Naive B cell (primary cell): ENCODE results near the gene ARHGAP30. TPM values are rescaled to one million over a fixed set of nuclear protein-coding genes. Genes with fewer than 3 reads are reported as not detected.

Experiments used
- ATAC-seq, 2 donors: fragments of 150-1000 bp; cut with Tn5 transposase; 2 replicates each; pipeline ENCODE4 v1.10.0; 2021; ENCODE audit warnings: low read depth in 2 of 2, mild to moderate bottlenecking in 2 of 2, moderate library complexity in 2 of 2
- DNase-seq: peaks from one replicate; pipeline ENCODE4 v3.0.0; 2022
- H3K27ac Mint-ChIP-seq, 6 donors: one replicate each; pipeline ENCODE4 v1.8.0; 2020 to 2022; ENCODE audit warnings: mild to moderate bottlenecking in 6 of 6, mixed read lengths in 6 of 6, moderate library complexity in 5 of 6, inconsistent platforms in 2 of 6
- H3K27me3 Mint-ChIP-seq, 3 donors: one replicate each; pipeline ENCODE4 v1.8.0; 2021 to 2022; ENCODE audit warnings: mixed read lengths in 3 of 3, mild to moderate bottlenecking in 1 of 3
- H3K36me3 Mint-ChIP-seq, 2 donors: one replicate each; pipeline ENCODE4 v1.8.0; 2020 to 2022; ENCODE audit warnings: mixed read lengths in 2 of 2, inconsistent platforms in 1 of 2, mild to moderate bottlenecking in 1 of 2
- H3K4me1 Mint-ChIP-seq, 3 donors: one replicate each; pipeline ENCODE4 v1.8.0; 2020 to 2022; ENCODE audit warnings: mixed read lengths in 3 of 3, inconsistent platforms in 1 of 3, mild to moderate bottlenecking in 1 of 3, moderate library complexity in 1 of 3
- H3K4me3 Mint-ChIP-seq, 8 donors: one replicate each; pipeline ENCODE4 v1.8.0; 2020 to 2022; ENCODE audit warnings: mild to moderate bottlenecking in 8 of 8, mixed read lengths in 8 of 8, moderate library complexity in 8 of 8, inconsistent platforms in 2 of 8
- H3K9me3 Mint-ChIP-seq, 7 donors: one replicate each; pipeline ENCODE4 v1.8.0; 2020 to 2022; ENCODE audit warnings: mixed read lengths in 7 of 7, mild to moderate bottlenecking in 5 of 7, inconsistent platforms in 2 of 7, moderate library complexity in 1 of 7
- polyA plus RNA-seq, 6 donors: library from polyadenylated mRNA; unstranded; fragments of 300-500 nt; fragmentation: Illumina TruSeq; gene quantifications; one replicate each; pipeline ENCODE4 v1.2.3, GENCODE V29; 2021; ENCODE audit warnings: low read depth in 6 of 6

ARHGAP30 gene
- polyA plus RNA-seq, 6 donors from 2014 or later = 42.4 to 154 (median 82.6) TPM

- H3K9me3 Mint-ChIP-seq = no peaks in the 10 kb centered on the region
- DNase-seq (no peak), ATAC-seq (no peak)
- H3K4me1 Mint-ChIP-seq = no peaks in the 10 kb centered on the region
- no peaks in the 10 kb centered on the region for H3K36me3 Mint-ChIP-seq
- H3K27ac Mint-ChIP-seq = peak overlapping the region in 1 of 6 donors; percentile 12
- H3K4me3 Mint-ChIP-seq = no peak overlapping the region
- H3K27me3 Mint-ChIP-seq = peaks cover 0 to 15% (median 9%) of the 10 kb centered on the region in 3 donors
These were observed 16.8 kb upstream of the ARHGAP30 start for GRCh38 chr1:161086457-161086856.

DNA sequence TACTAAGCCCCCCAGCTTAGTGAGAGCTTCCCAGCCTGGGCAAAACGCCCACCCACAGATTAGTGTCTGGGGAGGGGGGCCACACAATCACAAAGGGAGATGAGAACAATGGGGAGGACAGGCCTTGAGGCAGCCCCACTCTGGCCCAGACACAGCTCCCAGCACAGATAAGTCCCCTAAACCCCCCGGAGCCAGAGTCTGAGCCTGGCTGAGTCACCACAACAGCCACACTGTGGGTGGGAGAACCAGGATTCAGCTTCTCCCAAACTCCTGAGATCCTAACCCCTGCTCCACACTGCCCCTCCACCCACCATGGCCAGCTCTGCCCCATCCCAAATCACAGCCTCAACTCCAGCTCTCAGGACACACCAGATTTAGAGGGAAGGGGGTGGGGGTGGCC, 15.5 kb upstream of the ARHGAP30 start:
- Mint-ChIP-seq H3K27ac (no peak overlapping the region), H3K36me3 (no peaks in the 10 kb centered on the region), H3K4me3 (no peak overlapping the region), H3K9me3 (no peaks in the 10 kb centered on the region), H3K27me3 (peaks cover 0 to 15% (median 9%) of the 10 kb centered on the region in 3 donors), H3K4me1 (no peaks in the 10 kb centered on the region)
- ATAC-seq (no peak), DNase-seq (no peak)

- no peaks in the 10 kb centered on the region for H3K4me1 Mint-ChIP-seq
- peaks cover 0 to 15% (median 9%) of the 10 kb centered on the region in 3 donors for H3K27me3 Mint-ChIP-seq
- no peaks in the 10 kb centered on the region for H3K36me3 Mint-ChIP-seq
- ATAC-seq = no peak
- H3K4me3 Mint-ChIP-seq = peak overlapping the region in 1 of 8 donors; percentile 3
- no peak for DNase-seq
- no peaks in the 10 kb centered on the region for H3K9me3 Mint-ChIP-seq
- peak overlapping the region in 1 of 6 donors; percentile 49 for H3K27ac Mint-ChIP-seq
These were observed 14.9 kb upstream of the ARHGAP30 start for GRCh38 chr1:161084597-161084988.

- DNase-seq = no peak
- no peaks in the 10 kb centered on the region for H3K36me3 Mint-ChIP-seq
- peaks cover 0 to 13% (median 9%) of the 10 kb centered on the region in 3 donors for H3K27me3 Mint-ChIP-seq
- no peak overlapping the region for H3K4me3 Mint-ChIP-seq
- H3K4me1 Mint-ChIP-seq = no peaks in the 10 kb centered on the region
- ATAC-seq = no peak
- no peak overlapping the region for H3K27ac Mint-ChIP-seq
- H3K9me3 Mint-ChIP-seq = no peaks in the 10 kb centered on the region
These were observed 14.3 kb upstream of the ARHGAP30 start for GRCh38 chr1:161083748-161084596.

DNA sequence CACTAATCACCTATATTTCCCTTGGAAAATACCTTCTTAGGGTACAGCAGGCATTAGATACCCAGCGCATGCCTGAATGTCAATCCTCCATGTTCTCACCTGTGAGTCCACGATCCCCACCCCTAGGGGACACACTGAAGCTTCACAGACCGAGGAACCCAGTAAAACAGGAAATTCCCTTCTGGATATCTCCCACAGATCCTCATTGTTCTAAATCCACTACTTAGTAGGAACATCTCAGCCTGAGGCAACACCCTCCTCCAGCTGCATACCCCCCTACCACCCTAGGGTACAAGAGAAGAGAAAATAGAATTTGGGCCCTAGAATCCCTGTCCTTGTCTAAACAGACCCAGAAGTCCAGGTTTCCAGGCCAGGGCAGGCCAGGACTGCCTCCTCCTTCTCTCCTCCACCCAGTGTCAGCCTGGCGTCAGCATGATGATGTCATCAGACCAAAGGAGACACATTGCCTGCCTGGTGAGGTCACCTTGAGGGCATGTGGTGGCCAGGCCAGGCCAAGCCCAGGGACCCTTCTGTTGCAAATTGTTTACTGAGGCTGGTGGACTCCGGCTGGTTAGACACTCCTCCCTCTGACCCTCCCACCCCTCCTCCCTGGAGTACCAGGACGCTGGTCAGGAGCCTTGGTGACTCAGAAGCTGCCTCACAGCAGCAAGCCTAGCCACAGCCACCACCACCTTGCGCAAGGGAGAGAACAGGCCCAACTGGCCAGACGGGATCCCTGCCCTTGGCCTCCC, 13.5 kb upstream of the ARHGAP30 start:
- H3K27ac Mint-ChIP-seq = no peak overlapping the region
- H3K4me1 Mint-ChIP-seq = no peaks in the 10 kb centered on the region
- ATAC-seq = no peak
- no peak for DNase-seq
- H3K36me3 Mint-ChIP-seq = no peaks in the 10 kb centered on the region
- H3K27me3 Mint-ChIP-seq = peaks cover 0 to 9% (median 5%) of the 10 kb centered on the region in 3 donors
- no peak overlapping the region for H3K4me3 Mint-ChIP-seq
- no peaks in the 10 kb centered on the region for H3K9me3 Mint-ChIP-seq

DNA sequence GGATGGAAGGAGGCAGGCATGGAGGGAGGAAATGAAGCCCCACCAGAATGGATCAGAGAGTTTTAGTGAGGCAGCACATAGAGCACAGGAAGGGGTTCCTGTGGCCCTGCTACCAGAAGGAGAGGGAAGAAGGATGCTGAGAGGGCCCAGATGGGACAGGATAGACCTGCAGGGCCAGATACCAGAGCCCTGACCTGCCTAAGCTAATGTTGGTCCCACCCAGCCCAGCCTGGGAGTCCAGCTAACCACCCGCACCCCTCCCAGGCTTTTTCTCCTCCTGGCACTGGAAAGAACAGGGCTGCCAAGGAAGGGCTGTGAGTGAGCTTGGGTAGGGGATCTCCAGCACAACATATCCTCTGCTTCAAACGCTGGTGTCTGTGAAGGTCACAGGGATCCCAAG, 12.8 kb upstream of the ARHGAP30 start:
- ATAC-seq = no peak
- Mint-ChIP-seq H3K27me3 (peaks cover 0 to 9% (median 5%) of the 10 kb centered on the region in 3 donors), H3K4me3 (no peak overlapping the region), H3K27ac (no peak overlapping the region), H3K36me3 (no peaks in the 10 kb centered on the region), H3K4me1 (no peaks in the 10 kb centered on the region), H3K9me3 (no peaks in the 10 kb centered on the region)
- DNase-seq = no peak

DNA sequence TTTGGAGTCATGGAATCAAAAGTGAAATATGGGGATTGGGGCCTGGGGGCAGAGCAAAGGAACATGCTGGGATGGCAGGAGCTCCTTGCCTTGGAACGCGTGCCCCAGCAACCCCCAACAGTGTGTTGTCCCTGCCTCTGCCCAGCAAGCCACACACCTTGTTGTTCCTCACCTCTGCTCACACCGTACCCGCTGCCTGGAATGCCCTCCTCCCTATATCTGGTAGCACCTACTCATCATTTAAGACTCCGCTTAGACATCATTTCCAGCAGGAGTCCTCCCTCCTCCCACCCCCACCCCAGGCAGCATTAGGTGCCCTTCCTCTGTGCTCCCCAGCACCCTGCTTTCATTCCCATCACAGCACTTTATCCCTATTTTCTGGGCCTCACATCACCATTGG, 11.8 kb upstream of the ARHGAP30 start:
- DNase-seq (no peak), ATAC-seq (no peak)
- peak overlapping the region in 2 of 6 donors; percentile 47 to 74 for H3K27ac Mint-ChIP-seq
- no peaks in the 10 kb centered on the region for H3K9me3 Mint-ChIP-seq
- no peaks in the 10 kb centered on the region for H3K36me3 Mint-ChIP-seq
- H3K4me3 Mint-ChIP-seq = no peak overlapping the region
- H3K4me1 Mint-ChIP-seq = no peaks in the 10 kb centered on the region
- peaks cover 0 to 9% (median 5%) of the 10 kb centered on the region in 3 donors for H3K27me3 Mint-ChIP-seq

GRCh38 chr1:161080441-161081405, 11.0 kb upstream of the ARHGAP30 start:
- Mint-ChIP-seq H3K27me3 (peaks cover 0 to 5% (median 3%) of the 10 kb centered on the region in 3 donors), H3K4me3 (no peak overlapping the region), H3K4me1 (no peaks in the 10 kb centered on the region), H3K36me3 (no peaks in the 10 kb centered on the region), H3K27ac (peak overlapping the region in 1 of 6 donors; percentile 74), H3K9me3 (no peaks in the 10 kb centered on the region)
- DNase-seq = no peak
- ATAC-seq = no peak

DNA sequence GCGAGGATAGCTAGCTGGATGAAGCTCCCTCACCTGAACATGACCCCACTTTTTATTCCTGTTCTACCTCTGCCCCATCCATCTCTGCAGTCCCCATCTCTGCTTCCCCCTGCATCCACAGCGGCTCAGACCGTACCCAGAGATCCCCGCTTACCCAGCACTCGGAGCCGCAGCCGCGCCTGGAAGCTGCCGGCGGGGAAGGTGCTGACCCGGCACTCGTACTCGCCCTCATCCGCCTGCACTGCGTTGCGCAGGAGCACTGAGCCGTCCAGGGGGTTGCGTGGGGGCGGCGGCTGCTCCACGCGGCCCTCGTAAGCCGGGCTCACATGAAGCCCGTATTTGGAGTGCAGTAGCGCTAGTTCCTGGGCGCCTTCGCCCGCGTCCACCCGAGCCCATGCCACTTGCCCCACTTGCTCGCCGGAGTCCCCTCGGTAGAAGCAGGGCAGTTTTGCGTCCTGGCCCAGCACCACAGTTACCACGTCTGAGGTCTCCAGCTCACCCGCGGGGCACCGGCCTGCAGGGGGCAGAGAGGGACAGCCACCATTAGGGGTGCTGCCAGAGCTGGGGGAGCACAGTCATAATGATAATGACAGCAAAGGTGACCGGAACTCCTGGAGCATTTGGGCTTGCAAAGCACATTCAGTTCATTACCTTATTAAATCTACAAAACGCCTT, 9.9 kb upstream of the ARHGAP30 start:
- Mint-ChIP-seq H3K27me3 (peaks cover 0 to 5% (median 0%) of the 10 kb centered on the region in 3 donors), H3K27ac (peak overlapping the region in 1 of 6 donors; percentile 49), H3K9me3 (no peaks in the 10 kb centered on the region), H3K4me1 (no peaks in the 10 kb centered on the region), H3K36me3 (no peaks in the 10 kb centered on the region), H3K4me3 (no peak overlapping the region)
- ATAC-seq (no peak), DNase-seq (no peak)

DNA sequence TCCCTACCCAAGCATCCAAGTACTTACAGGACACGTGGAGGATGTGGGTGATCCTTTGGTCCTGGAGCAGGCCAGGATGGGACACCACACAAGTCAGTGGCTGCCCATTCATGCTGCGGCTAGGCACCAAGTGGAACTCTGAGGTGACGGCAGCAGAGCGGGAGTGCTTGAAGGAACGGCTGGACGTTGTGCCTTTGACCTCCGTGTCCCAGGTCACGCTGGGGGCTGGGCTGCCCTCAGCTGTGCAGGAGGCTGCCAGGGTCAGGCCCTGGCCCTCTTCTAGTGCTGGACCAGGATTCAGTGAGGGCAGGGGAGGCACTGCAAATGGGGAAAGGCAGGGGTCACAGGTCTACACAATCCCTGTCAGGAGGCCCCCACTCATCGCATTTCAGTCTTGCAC, 7.7 kb upstream of the ARHGAP30 start:
- ATAC-seq (no peak), DNase-seq (no peak)
- no peaks in the 10 kb centered on the region for H3K27me3 Mint-ChIP-seq
- no peaks in the 10 kb centered on the region for H3K9me3 Mint-ChIP-seq
- no peak overlapping the region for H3K27ac Mint-ChIP-seq
- no peaks in the 10 kb centered on the region for H3K36me3 Mint-ChIP-seq
- H3K4me1 Mint-ChIP-seq = peaks cover 0 to under 1% (median 0%) of the 10 kb centered on the region in 3 donors
- no peak overlapping the region for H3K4me3 Mint-ChIP-seq

DNA sequence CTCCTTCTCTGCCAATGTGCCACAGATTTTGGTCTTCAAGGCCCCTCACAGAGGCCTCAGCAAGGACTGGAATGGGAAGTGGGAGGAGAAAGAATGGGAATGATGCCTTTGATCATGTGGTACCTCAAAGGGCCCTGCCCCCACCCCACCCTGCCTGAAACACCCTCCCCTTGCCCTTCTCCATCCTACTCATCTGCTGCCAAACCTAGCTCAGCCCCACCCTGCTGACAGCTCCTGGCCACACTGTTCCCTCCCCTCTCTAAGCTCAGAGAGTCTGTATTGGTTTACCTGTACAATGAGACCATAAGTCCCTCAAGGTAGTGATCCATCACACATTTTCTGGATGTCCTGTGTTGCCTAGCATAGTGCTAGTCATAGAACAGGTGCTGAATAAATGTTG, 6.7 kb upstream of the ARHGAP30 start:
- no peaks in the 10 kb centered on the region for H3K9me3 Mint-ChIP-seq
- H3K4me1 Mint-ChIP-seq = peaks cover 7 to 9% (median 7%) of the 10 kb centered on the region in 3 donors
- ATAC-seq (no peak), DNase-seq (no peak)
- H3K36me3 Mint-ChIP-seq = no peaks in the 10 kb centered on the region
- no peak overlapping the region for H3K27ac Mint-ChIP-seq
- H3K27me3 Mint-ChIP-seq = no peaks in the 10 kb centered on the region
- no peak overlapping the region for H3K4me3 Mint-ChIP-seq

- Mint-ChIP-seq H3K36me3 (no peaks in the 10 kb centered on the region), H3K27ac (peak overlapping the region in 1 of 6 donors; percentile 39), H3K4me1 (peaks cover 15 to 19% (median 17%) of the 10 kb centered on the region in 3 donors), H3K9me3 (no peaks in the 10 kb centered on the region), H3K27me3 (no peaks in the 10 kb centered on the region), H3K4me3 (no peak overlapping the region)
- DNase-seq = no peak
- ATAC-seq = no peak
These were observed 5.1 kb upstream of the ARHGAP30 start for GRCh38 chr1:161074676-161075368.
